HepG2 (cell line): Measurements from ENCODE around the gene RORB.

ENCODE experiments used
- ATF3 ChIP-seq: sonication (generic); formaldehyde crosslinking; IDR thresholded peaks from 2 replicates; pipeline ENCODE4 v1.4.0; 2020; ENCODE audit warnings: missing genetic modification reagents
- CTCF ChIP-seq: sonication (generic); formaldehyde crosslinking; IDR thresholded peaks from 2 replicates; pipeline ENCODE4 v1.5.0; 2020; ENCODE audit warnings: mild to moderate bottlenecking, missing genetic modification reagents, moderate library complexity
- NR2F6 ChIP-seq, 2 experiments: IDR thresholded peaks; 2 replicates each; pipeline ENCODE4 v1.6.1; 2016; ENCODE audit warnings: antibody characterized with exemption in 1 of 2, mild to moderate bottlenecking in 1 of 2
- POLR2A ChIP-seq, 2 experiments: IDR thresholded peaks; 2 replicates each; pipeline ENCODE4 v1.6.1; 2011; ENCODE audit warnings: low read depth in 2 of 2, low read length in 2 of 2, mild to moderate bottlenecking in 1 of 2, moderate library complexity in 1 of 2; ENCODE audit not compliant: insufficient read depth in 1 of 2
- TAF1 ChIP-seq: sonication (generic); formaldehyde crosslinking; IDR thresholded peaks from 2 replicates; pipeline ENCODE4 v1.4.0; 2020; ENCODE audit warnings: missing genetic modification reagents
- TEF ChIP-seq: sonication (generic); formaldehyde crosslinking; IDR thresholded peaks from 2 replicates; pipeline ENCODE4 v1.5.0; 2020; ENCODE audit warnings: missing genetic modification reagents
- ZKSCAN1 ChIP-seq: fragments of 150-350 bp; IDR thresholded peaks from 2 replicates; pipeline ENCODE4 v1.6.1; 2014; ENCODE audit warnings: low read length
- ZMAT5 ChIP-seq: sonication (generic); formaldehyde crosslinking; IDR thresholded peaks from 2 replicates; pipeline ENCODE4 v1.5.0; 2020; ENCODE audit warnings: mild to moderate bottlenecking, low read depth, missing genetic modification reagents, borderline replicate concordance
- TF ChIP-seq, protein P1 (sequence below): sonication (generic); formaldehyde crosslinking; IDR thresholded peaks from 2 replicates; pipeline ENCODE4 v1.4.0; 2020; ENCODE audit warnings: missing genetic modification reagents

DNA sequence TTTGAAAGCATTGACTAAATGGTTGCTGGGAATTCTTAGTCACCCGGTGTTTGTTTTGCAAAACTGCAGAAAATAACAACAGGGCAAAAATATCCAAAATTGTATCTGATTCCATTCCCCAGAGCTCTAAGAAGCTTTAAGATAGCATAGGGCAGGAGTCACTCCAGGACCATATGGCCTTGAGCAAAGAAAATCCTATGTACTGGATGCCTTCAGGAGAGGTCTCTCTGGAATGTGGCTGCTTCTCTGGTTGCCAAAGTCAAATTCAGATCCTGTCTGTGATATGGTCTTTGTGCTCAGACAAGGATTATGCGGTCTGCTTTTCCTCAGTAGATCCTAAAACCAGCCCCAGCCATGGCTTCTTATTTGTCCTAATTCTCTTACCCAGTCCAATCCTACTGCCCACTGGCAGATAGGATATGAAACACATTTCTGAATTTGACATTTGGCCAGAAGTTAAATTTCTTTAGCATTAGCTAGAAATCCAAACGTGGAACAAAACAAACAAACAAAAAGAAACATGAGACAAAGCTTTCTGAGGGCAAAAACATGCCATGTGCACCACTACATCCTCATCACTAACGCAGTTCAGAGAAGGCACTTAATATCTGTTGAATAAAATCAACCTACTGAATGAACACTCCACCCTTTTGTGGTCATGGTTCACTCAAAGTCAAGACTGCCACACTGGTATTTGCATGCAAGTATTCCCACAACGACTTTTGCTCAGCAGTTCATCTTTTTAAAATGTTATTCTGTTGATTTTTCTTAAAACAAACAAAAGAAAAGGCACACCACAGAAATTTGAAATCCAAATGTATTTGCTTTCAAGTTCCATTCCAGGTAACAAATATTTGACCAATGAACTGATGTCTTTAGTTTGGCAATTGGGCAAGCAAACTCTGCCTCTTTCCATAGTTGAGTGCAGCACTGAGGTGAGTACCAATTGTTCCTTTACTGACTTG lies 224.8 kb downstream of the RORB start:
- no peak for TF ChIP-seq CTCF (CRISPR knock-in tag)
- TF ChIP-seq ATF3 (CRISPR knock-in tag), result no peak
- no peak for TF ChIP-seq TEF (CRISPR knock-in tag)
- TF ChIP-seq, protein P1, sequence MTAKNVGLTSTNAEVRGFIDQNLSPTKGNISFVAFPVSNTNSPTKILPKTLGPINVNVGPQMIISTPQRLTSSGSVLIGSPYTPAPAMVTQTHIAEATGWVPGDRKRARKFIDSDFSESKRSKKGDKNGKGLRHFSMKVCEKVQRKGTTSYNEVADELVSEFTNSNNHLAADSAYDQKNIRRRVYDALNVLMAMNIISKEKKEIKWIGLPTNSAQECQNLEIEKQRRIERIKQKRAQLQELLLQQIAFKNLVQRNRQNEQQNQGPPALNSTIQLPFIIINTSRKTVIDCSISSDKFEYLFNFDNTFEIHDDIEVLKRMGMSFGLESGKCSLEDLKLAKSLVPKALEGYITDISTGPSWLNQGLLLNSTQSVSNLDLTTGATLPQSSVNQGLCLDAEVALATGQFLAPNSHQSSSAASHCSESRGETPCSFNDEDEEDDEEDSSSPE (CRISPR knock-in tag), result no peak
- no peak for TF ChIP-seq NR2F6 (IDR thresholded peaks at IDR 0.05)
- no peak for TF ChIP-seq NR2F6 (CRISPR knock-in tag; IDR thresholded peaks at IDR 0.05)
- TF ChIP-seq POLR2A (IDR thresholded peaks at IDR 0.05; ENCODE audit: insufficient read depth in 1 of 2, low read depth in 2 of 2, low read length in 2 of 2), result no peak
- TF ChIP-seq TAF1 (CRISPR knock-in tag), result no peak
- TF ChIP-seq ZMAT5 (CRISPR knock-in tag), result no peak
- no peak for TF ChIP-seq ZKSCAN1
